A549 treated with CORT108297 at 1 μM for 4 hours (cell line): ENCODE measurements around the gene NBPF15. TPM values are rescaled to one million over a fixed set of nuclear protein-coding genes. Genes with fewer than 3 reads are reported as not detected.

Source experiments
- total RNA-seq: library from RNA; stranded (reverse); fragments of 200-300 nt; extraction: Qiagen RNA extraction; gene quantifications from 5 replicates; pipeline ENCODE4 v1.2.3, GENCODE V29; 2022

Gene NBPF15
- 18.5 to 24.9 TPM (median 20.4 TPM) in 5 replicates for total RNA-seq

GRCh38 chr1:144461136-144461759, at the start of gene NBPF15:
Gene NBPF15, minus strand, starts transcription at chr1:144461669. Its CDS starts 21,666 bp downstream, at chr1:144440003.

Other genes with a start within 250 kb of the NBPF15 start
- gene PPIAL4E, start 88.0 kb downstream of the NBPF15 start, total RNA-seq: not detected in 5 replicates
- gene PPIAL4F, start 131.2 kb upstream of the NBPF15 start, total RNA-seq: not detected in 5 replicates